ENCODE measurements around the gene GP9. TPM values are rescaled to one million over a fixed set of nuclear protein-coding genes. Genes with fewer than 3 reads are reported as not detected.

Gene GP9
- total RNA-seq, 1 donor from 2014 or later, result 0.20 TPM

GRCh38 chr3:129027544-129027880 lies 33.1 kb upstream of the GP9 start:
- no peak for ATAC-seq
- DNase-seq (ENCODE audit: low spot score), result no peak

GRCh38 chr3:129028866-129029265 lies 31.7 kb upstream of the GP9 start:
- DNase-seq (ENCODE audit: low spot score) (no peak), ATAC-seq (no peak)

GRCh38 chr3:129030611-129031010 lies 30.0 kb upstream of the GP9 start:
- no peak for ATAC-seq
- no peak for DNase-seq (ENCODE audit: low spot score)

- no peak for DNase-seq (ENCODE audit: low spot score)
Measured at GRCh38 chr3:129031476-129032215, 28.9 kb upstream of the GP9 start.

GRCh38 chr3:129032716-129033115 lies 27.9 kb upstream of the GP9 start:
- ATAC-seq (no peak), DNase-seq (ENCODE audit: low spot score) (no peak)

More at GRCh38 chr3:129031476-129032215, 28.9 kb upstream of the GP9 start:
- no peak for ATAC-seq

DNA sequence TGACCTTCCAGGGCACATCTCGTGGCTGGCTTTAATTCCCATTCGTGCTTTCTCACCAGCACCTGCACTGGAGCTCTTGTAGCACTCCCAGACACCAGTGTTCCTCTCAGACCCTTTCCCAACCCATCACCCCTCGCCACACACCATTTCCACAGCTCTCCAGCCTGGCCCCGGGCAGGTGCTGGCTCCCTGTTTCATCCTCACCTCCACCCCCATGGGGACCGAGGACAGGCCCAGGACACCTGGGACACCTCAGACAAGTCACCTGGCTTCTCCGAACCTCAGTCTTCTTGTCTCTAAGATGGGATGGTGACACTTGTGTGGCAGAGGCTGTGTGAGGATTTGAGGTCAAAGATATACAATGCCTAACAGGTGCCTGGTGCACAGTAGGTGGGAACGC lies 27.4 kb upstream of the GP9 start:
- ATAC-seq, result no peak
- DNase-seq (ENCODE audit: low spot score), result no peak

GRCh38 chr3:129033633-129034321 lies 26.8 kb upstream of the GP9 start:
- DNase-seq (ENCODE audit: low spot score), result no peak
- ATAC-seq, result peak; percentile 21

- ATAC-seq, result peak; percentile 12
- DNase-seq (ENCODE audit: low spot score), result no peak
Measured at GRCh38 chr3:129034642-129035041, 25.9 kb upstream of the GP9 start.

GRCh38 chr3:129035360-129036221 lies 25.0 kb upstream of the GP9 start:
- DNase-seq (ENCODE audit: low spot score) (no peak), ATAC-seq (peak; percentile 73)

DNA sequence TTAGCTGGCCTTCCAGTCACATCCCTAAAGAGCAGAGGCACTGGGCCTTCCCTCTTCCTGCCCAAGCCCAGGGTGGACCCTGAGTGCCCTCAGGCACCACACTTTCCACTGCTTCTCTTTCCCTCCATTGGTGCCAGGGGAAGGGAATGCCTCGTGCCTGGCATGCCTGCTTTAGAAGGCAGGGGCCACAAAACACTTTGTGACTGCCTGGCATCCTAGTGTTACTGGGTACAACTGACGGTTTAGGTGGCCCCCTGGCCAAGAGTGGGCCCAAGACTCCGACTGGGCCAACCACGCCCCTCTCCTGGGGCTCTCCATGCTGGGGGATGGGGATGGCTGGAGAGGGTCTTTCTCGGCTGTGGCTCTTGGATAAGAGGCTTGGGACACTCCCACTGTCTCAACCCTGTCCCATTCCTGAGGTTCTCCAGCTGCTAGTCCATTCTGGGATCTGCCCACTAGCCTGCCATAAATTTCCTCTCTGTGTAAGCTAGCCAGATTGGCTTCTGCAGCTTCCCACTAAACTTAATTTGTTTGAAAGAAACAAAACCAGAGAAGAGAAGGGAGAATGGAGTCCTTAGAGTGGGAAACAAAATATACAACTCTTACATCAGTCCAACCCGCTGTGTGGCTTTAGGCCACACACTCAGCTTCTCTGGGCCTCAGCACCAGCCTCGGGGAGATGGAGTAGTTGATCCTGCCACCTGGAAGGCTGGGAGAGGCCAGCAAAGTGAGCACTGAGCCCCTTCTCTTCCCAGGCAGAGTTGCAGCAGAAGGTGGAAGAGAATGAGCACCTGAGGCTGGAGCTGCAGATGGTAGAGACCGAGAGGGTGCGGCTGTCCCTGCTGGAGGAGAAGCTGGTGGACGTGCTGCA lies 24.1 kb upstream of the GP9 start:
- no peak for DNase-seq (ENCODE audit: low spot score)
- ATAC-seq, result no peak

DNA sequence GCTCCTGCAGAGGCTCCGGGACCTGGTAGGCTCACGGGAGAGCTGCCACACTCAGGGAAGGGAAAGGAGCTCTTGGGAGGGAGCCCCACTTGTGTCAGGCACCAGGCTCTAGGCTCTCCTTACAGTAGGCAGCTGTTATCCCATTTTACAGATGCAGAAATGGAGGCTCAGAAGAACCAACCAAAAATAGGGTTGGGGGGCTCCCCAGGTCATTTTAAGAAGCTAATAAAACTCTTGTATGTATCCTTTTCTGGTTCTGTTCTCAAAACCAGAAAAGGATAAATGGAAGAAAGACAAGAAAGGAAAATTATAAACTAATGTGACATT lies 23.5 kb upstream of the GP9 start:
- ATAC-seq, result no peak
- no peak for DNase-seq (ENCODE audit: low spot score)

DNA sequence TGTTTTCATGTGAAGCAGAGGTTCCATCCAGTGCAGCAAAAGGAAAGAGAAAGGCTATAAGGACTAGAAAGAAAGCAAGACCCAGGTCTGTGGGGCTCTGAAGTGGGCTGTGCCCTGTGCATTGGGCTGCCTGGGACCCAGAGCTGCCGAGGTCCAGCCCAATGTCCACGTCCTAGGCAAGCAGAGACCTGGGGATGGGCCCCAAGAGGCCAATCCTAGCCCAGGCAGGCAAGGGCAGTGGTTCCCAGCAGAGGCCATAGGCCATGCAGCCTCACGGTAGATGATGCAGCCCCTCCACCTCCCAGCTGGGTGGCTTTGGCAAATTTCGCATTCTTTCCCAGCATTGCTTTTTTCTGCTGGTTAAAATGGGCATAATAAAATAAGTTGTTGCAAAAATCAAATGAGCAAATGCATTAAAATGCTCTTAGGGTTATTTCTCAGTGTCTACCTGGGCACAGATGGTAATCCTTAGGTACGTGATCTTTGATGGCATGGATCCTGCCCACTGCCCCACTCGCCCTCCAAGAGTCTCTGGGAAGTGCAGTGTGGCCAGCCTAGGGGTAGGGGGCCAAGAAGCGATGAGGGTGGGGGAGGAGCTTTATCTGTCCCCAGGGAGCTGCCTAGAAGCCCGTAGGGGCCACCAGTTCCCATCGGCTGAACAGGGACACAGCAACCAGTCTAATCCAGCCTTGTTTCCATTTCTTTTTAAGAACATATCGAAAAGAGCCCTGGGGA lies 22.3 kb upstream of the GP9 start:
- ATAC-seq, result no peak
- no peak for DNase-seq (ENCODE audit: low spot score)

GRCh38 chr3:129039271-129040038 lies 21.1 kb upstream of the GP9 start:
- DNase-seq (ENCODE audit: low spot score), result no peak
- peak; percentile 31 for ATAC-seq

DNA sequence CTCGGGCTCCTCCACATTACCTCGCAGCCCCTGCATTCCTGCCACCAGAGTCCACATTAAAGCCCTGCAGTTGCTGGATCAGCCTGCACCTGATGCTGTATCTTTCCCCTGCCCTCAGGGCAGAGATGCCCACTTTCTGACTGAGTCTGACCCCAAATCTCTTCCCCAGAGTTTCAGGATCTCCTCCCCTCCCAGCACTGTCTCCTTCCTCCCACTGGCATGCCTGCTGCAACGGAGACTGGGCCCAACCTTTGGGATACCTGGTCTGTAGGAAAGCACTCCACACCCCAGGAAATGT lies 20.6 kb upstream of the GP9 start:
- no peak for ATAC-seq
- no peak for DNase-seq (ENCODE audit: low spot score)

GRCh38 chr3:129040579-129041300 lies 19.8 kb upstream of the GP9 start:
- DNase-seq (ENCODE audit: low spot score) (no peak), ATAC-seq (no peak)

- DNase-seq (ENCODE audit: low spot score) (no peak), ATAC-seq (peak; percentile 55)
Measured at GRCh38 chr3:129045675-129046036, 14.9 kb upstream of the GP9 start.

DNA sequence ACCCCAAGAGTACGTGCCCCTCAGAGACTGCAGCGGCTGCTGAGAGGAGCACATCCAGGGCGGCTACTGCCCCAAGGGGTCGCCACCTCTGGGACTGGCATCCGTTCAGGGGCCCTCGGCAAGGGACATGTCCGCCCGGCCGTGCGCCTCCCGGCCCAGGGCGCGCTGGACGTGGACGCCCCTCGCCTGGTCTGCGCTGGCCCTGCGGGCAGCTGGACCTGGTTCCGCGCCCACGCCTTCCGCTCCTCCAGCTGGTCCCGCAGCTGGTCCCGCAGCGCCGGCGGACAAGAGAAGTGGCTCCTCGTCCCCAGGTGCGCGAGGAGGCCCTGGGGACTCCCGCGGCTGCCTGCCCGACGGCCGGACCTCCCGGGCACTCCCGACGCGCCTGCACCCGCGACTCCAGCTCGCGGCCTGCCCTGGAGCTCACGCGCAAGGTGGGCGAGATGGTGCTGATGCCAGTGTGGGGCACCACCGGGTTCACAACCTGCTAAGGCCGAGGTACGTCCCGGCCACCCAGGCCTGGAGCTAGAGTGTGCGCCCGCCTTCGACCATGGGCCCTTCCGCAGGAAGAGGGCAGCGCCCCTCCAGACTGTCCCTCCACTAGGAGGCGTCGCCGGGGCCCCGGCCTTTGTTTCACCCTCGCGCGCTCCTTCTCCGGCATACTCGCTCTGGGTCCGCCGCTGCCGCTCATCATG lies 14.4 kb upstream of the GP9 start:
- ATAC-seq (peak; percentile 23), DNase-seq (ENCODE audit: low spot score) (no peak)

DNA sequence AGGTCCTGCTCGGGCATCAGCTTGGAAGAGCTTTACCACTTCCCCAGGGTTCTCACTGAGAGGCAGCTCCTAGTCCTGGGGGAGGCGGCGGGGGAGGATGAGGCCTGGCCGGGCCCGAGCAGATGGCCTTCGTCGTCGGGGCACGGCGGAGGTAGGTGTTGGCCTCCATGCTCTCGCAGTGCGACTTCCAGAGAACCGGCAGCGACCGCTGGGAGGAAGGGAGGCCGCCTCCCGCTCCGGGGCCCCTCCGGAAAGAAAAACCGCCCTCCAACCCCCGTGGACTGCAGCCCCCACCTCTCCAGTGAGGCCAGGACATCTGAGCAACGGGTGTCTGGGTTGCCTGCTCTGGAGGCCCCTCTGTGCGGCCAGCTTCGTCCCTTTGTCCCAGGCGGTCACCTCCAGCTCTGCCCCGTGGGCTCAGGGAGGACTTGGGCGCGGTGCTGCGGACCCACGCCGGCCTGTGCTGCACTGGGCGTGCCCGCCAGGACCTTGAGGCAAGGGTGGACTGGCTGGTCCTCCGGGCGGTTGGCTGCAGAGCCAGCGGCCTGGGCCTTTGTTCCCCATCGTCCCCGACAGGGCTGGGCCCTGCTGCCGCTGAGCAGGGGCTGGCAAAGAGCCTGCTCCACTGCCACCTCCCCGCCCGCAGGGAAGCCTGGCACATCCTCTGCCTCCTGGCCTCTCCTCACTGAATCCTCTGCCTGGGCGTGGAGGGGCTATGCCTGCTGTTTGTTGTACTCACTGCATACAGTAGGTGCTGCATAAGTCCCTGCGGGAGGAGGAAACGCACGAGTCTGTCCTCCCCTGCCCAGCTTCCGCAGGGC lies 13.6 kb upstream of the GP9 start:
- DNase-seq (ENCODE audit: low spot score) (no peak), ATAC-seq (no peak)

Data from left lobe of liver (tissue), 2 donors.